OCI-LY7 (cell line): Measurements from ENCODE around the gene EEF1A2. TPM values are rescaled to one million over a fixed set of nuclear protein-coding genes. Genes with fewer than 3 reads are reported as not detected.
"Not testable (repeated sequence)": the region's sequence is repeated elsewhere in the genome, so short reads cannot be mapped to it uniquely, and the experiment has no call there.

Source experiments
- BruUV-seq: library from RNA; stranded (reverse); fragments of 400-500 nt; replicated peaks from 2 replicates; lab custom pipeline; 2021; lab: Mats Ljungman, UMichigan
- CTCF ChIA-PET: fragments of 300-600 bp; sonication (Branson Sonifier 250); formaldehyde crosslinking; loops from one replicate; lab custom pipeline; 2022; ENCODE audit warnings: antibody characterized with exemption; ENCODE audit not compliant: unreplicated experiment; lab: Charles Lee
- POLR2A ChIA-PET: fragments of 300-600 bp; sonication (Branson Sonifier 250); formaldehyde crosslinking; loops from one replicate; lab custom pipeline; 2022; ENCODE audit warnings: antibody characterized with exemption; lab: Charles Lee
- DNase-seq: peaks from one replicate; pipeline ENCODE4 v3.0.0-alpha.2; 2015; ENCODE audit warnings: low spot score
- H2AFZ ChIP-seq: fragments of 200-600 bp; sonication (generic), shearing (Covaris generic); 2 replicates; pipeline ENCODE4 v1.6.1; 2014; ENCODE audit warnings: mild to moderate bottlenecking, antibody characterized with exemption, low read length, moderate library complexity
- H3K27ac ChIP-seq: fragments of 200-600 bp; sonication (generic); 2 replicates; pipeline ENCODE4 v1.5.1; 2014; ENCODE audit warnings: mixed run types, low read depth, mild to moderate bottlenecking, moderate library complexity, low read length, inconsistent platforms; ENCODE audit not compliant: poor library complexity, severe bottlenecking
- H3K36me3 ChIP-seq: fragments of 200-600 bp; sonication (generic); 2 replicates; pipeline ENCODE4 v1.6.1; 2014; ENCODE audit warnings: mild to moderate bottlenecking, antibody characterized with exemption, low read length, moderate library complexity, mixed read lengths; ENCODE audit not compliant: insufficient read depth
- H3K4me1 ChIP-seq: fragments of 200-600 bp; sonication (generic); 2 replicates; pipeline ENCODE4 v1.5.1; 2014; ENCODE audit warnings: mild to moderate bottlenecking, low read length; ENCODE audit not compliant: insufficient read depth, poor library complexity, severe bottlenecking
- H3K4me2 ChIP-seq: fragments of 200-600 bp; sonication (generic); 2 replicates; pipeline ENCODE4 v1.6.1; 2014; ENCODE audit warnings: mild to moderate bottlenecking, low read length
- H3K4me3 ChIP-seq: fragments of 200-600 bp; sonication (generic); 2 replicates; pipeline ENCODE4 v1.5.1; 2014; ENCODE audit warnings: mild to moderate bottlenecking, low read depth, low read length; ENCODE audit not compliant: poor library complexity, severe bottlenecking
- H3K79me2 ChIP-seq: fragments of 200-600 bp; sonication (generic); 2 replicates; pipeline ENCODE4 v1.6.1; 2016; ENCODE audit warnings: low read depth, mild to moderate bottlenecking, low read length, moderate library complexity, mixed read lengths; ENCODE audit not compliant: insufficient read depth
- H3K9me2 ChIP-seq: fragments of 200-600 bp; sonication (generic); 2 replicates; pipeline ENCODE4 v1.6.1; 2016; ENCODE audit warnings: mild to moderate bottlenecking, low read length, mixed read lengths; ENCODE audit not compliant: insufficient read depth
- H3K9me3 ChIP-seq: fragments of 200-600 bp; sonication (generic); 2 replicates; pipeline ENCODE4 v1.6.1; 2014; ENCODE audit warnings: mild to moderate bottlenecking, mixed run types, low read length, mixed read lengths
- H4K20me1 ChIP-seq: fragments of 200-600 bp; sonication (generic); 2 replicates; pipeline ENCODE4 v1.6.1; 2014; ENCODE audit warnings: mild to moderate bottlenecking, antibody characterized with exemption, low read length, moderate library complexity, mixed read lengths; ENCODE audit not compliant: insufficient read depth
- EZH2phosphoT487 ChIP-seq: fragments of 200-600 bp; sonication (generic); IDR thresholded peaks from 2 replicates; pipeline ENCODE4 v1.6.1; 2018; ENCODE audit warnings: low read depth, borderline replicate concordance, mild to moderate bottlenecking, mixed run types, antibody characterized with exemption, low read length, moderate library complexity, mixed read lengths
- intact Hi-C: fragments of 100-400 bp; cut with micrococcal nuclease; formaldehyde crosslinking; loops from one replicate; pipeline ENCODE4 v1.10.0; 2022; ENCODE audit not compliant: unreplicated experiment
- total RNA-seq, 2 experiments: library from RNA; depleted of rRNA in 1 of 2; stranded (reverse); fragments of >200 nt in 1 of 2; shearing (Covaris generic) in 1 of 2; gene quantifications; 2 replicates each; pipeline ENCODE4 v1.2.3, GENCODE V29; 2014 to 2022
- TF ChIP-seq, protein P1 (sequence below): fragments of 200-600 bp; sonication (generic); conservative IDR thresholded peaks from 2 replicates; pipeline ENCODE4 v1.5.1; 2014; ENCODE audit warnings: mild to moderate bottlenecking, antibody characterized with exemption, low read length, moderate library complexity, mixed read lengths

Gene EEF1A2
- total RNA-seq, 2 experiments from 2014 or later = 0.22 TPM; not detected in 1

DNA sequence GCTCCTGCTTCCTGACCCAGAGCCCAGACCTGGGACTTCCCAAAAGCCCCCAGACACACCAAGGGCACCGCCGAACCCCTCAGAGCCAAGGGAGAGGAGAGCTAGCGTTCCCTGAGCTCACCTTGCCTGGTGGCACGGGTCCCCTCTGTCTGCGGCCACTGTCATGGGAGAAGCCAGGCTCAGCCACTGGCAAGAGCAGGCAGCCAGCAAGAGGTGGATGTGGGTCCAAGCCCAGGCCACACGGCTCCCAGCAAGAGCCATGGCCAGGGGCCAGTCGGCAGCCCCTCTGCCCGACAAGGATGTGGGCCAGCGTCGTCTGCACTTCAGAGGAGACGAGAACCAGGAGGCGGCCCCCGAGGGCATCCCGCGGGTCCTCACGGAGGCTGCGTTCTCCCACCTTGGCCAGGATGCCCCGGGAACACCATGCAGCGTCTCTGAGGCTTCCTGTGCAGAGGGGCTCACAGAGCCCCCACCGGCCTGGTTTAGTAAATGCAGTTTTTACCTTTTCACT lies 19.5 kb upstream of the EEF1A2 start:
- H4K20me1 ChIP-seq = no peaks in the 10 kb centered on the region
- H3K36me3 ChIP-seq = peaks cover 15% of the 10 kb centered on the region
- DNase-seq = no peak
- intact Hi-C loops = no loop called here
- peaks cover 5% of the 10 kb centered on the region; the same call in 1 of the 2 replicates for H3K9me3 ChIP-seq
- TF ChIP-seq EZH2phosphoT487 = no peak
- TF ChIP-seq, protein P1, sequence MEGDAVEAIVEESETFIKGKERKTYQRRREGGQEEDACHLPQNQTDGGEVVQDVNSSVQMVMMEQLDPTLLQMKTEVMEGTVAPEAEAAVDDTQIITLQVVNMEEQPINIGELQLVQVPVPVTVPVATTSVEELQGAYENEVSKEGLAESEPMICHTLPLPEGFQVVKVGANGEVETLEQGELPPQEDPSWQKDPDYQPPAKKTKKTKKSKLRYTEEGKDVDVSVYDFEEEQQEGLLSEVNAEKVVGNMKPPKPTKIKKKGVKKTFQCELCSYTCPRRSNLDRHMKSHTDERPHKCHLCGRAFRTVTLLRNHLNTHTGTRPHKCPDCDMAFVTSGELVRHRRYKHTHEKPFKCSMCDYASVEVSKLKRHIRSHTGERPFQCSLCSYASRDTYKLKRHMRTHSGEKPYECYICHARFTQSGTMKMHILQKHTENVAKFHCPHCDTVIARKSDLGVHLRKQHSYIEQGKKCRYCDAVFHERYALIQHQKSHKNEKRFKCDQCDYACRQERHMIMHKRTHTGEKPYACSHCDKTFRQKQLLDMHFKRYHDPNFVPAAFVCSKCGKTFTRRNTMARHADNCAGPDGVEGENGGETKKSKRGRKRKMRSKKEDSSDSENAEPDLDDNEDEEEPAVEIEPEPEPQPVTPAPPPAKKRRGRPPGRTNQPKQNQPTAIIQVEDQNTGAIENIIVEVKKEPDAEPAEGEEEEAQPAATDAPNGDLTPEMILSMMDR = no peak
- no peak overlapping the region for H3K27ac ChIP-seq
- H3K4me3 ChIP-seq = no peak overlapping the region
- peaks cover 11% of the 10 kb centered on the region for H3K4me1 ChIP-seq
- no peak overlapping the region for H3K4me2 ChIP-seq
- H3K79me2 ChIP-seq = no peaks in the 10 kb centered on the region; the same call in 1 of the 2 replicates
- H2AFZ ChIP-seq = no peak overlapping the region
- BruUV-seq = no TSS peak
- CTCF ChIA-PET = no interaction called here
- POLR2A ChIA-PET = no interaction called here
- H3K9me2 ChIP-seq = no peaks in the 10 kb centered on the region

DNA sequence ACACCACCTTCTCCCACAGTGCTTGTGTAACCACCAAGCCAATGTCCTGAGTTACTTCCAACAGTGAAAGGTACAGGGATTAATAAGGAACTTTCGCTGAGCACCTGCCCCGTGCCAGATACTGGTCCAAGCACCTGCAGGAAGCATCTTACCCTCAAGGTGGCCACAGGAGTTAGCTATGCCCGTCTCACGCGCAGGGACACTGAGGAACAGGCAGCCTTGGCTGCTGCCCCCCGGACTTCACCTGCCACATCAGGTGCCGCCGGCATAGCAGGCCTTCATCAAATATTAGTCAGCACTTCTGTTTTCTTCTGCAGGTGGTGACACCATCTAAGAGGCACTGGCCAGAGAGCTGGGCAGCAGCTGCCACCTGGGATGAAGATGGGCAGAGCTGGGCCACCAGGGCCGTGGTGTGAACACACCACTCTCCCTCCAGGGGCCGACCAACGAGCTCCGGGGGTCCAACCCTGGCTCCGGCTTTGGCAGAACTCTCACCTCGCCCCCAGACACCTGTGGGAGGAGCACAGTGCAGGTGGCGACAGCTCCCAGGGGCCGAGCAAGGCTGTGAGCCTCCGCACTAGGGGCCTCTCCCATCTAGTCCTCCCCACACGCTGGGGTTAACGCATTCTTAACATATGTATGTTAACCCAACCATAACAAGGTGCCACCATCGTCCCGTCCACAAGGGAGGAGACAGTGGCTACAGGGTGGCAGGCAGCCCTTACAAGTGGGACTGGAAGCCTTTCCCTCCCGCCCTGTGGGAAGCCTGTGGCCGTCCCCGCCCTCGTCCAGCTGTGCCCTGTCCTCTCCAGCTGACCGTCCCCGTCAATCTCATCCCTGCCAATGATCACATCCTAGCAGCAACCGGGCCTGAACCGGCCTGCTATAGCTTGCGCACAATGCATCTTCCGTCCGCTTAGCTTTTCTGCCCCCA lies 18.8 kb upstream of the EEF1A2 start:
- intact Hi-C loops = no loop called here
- H3K4me2 ChIP-seq = no peak overlapping the region
- no peaks in the 10 kb centered on the region for H4K20me1 ChIP-seq
- peaks cover 11% of the 10 kb centered on the region for H3K4me1 ChIP-seq
- H3K9me2 ChIP-seq = no peaks in the 10 kb centered on the region
- ChIA-PET CTCF (no interaction called here), POLR2A (no interaction called here)
- TF ChIP-seq, protein P1 = no peak
- no peak for TF ChIP-seq EZH2phosphoT487
- BruUV-seq = no TSS peak
- H3K36me3 ChIP-seq = peaks cover 8% of the 10 kb centered on the region
- H3K4me3 ChIP-seq = no peak overlapping the region
- H2AFZ ChIP-seq = no peak overlapping the region
- H3K27ac ChIP-seq = no peak overlapping the region
- no peak for DNase-seq
- no peaks in the 10 kb centered on the region for H3K9me3 ChIP-seq
- H3K79me2 ChIP-seq = no peaks in the 10 kb centered on the region; the same call in 1 of the 2 replicates

DNA sequence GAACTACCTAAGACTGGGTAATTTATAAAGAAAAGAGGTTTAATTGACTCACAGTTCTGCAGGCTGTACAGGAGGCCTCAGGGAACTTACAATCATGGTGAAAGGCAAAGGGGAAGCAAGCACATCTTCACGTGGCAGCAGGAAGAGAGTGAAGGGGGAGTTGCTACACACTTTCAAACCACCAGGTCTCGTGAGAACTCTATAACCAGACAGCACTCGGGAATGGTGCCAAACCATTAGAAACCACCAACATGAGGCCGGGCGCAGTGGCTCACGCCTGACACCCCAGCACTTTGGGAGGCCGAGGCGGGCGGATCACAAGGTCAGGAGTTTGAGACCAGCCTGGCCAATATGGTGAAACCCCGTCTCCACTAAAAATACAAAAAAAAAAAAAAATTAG lies 15.6 kb upstream of the EEF1A2 start:
- H3K4me1 ChIP-seq, H3K27ac ChIP-seq, H3K9me2 ChIP-seq, DNase-seq, H3K36me3 ChIP-seq, H4K20me1 ChIP-seq, intact Hi-C loops, H3K79me2 ChIP-seq, H3K9me3 ChIP-seq, H3K4me2 ChIP-seq, H2AFZ ChIP-seq, H3K4me3 ChIP-seq, POLR2A ChIA-PET, CTCF ChIA-PET, BruUV-seq: not testable (repeated sequence)
